ENCODE measurements around the gene FRMD6. TPM values are rescaled to one million over a fixed set of nuclear protein-coding genes. Genes with fewer than 3 reads are reported as not detected.

The FRMD6 gene
- total and polyA plus RNA-seq, 9 of the 15 experiments (the other 6 are each of a cell fraction or from before 2014, with no cell fraction given) = 0.11 to 0.92 (median 0.53) TPM

DNA sequence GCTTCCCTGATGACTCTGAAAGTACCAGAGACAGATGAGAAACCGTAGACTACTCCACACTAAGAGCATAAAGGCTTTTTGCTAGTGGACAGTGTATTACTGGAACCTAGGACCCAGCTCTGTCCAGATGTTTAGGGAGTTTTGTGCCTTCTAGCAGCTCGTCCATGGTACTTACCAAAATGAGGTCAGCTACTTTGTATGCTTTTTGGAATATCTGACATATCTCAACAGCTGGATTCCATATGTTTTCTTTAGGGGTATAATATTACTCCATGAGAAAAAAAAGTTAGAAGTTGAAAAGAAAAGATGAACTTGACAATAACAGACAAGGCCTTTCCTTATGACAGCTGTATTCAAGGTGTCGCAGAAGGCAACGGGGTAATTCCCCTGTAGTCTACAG is 32.1 kb upstream of the FRMD6 start (continued):
- no peak for TF ChIP-seq ZMIZ1 (IDR thresholded peaks at IDR 0.05; ENCODE audit: low read depth in 2 of 2, low read length in 2 of 2)
- TF ChIP-seq, protein P1, sequence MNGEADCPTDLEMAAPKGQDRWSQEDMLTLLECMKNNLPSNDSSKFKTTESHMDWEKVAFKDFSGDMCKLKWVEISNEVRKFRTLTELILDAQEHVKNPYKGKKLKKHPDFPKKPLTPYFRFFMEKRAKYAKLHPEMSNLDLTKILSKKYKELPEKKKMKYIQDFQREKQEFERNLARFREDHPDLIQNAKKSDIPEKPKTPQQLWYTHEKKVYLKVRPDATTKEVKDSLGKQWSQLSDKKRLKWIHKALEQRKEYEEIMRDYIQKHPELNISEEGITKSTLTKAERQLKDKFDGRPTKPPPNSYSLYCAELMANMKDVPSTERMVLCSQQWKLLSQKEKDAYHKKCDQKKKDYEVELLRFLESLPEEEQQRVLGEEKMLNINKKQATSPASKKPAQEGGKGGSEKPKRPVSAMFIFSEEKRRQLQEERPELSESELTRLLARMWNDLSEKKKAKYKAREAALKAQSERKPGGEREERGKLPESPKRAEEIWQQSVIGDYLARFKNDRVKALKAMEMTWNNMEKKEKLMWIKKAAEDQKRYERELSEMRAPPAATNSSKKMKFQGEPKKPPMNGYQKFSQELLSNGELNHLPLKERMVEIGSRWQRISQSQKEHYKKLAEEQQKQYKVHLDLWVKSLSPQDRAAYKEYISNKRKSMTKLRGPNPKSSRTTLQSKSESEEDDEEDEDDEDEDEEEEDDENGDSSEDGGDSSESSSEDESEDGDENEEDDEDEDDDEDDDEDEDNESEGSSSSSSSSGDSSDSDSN (IDR thresholded peaks at IDR 0.05; ENCODE audit: borderline replicate concordance in 1 of 2, low read depth in 2 of 2, low read length in 2 of 2) = no peak
- TF ChIP-seq CBFA2T2 (conservative IDR thresholded peaks at IDR 0.05) = no peak
- TF ChIP-seq PHF8 (IDR thresholded peaks at IDR 0.05; ENCODE audit: borderline replicate concordance, low read length) = no peak
- TF ChIP-seq TEAD1 (CRISPR knock-in tag; IDR thresholded peaks at IDR 0.05) = no peak
- no peak for TF ChIP-seq MLX (CRISPR knock-in tag; conservative IDR thresholded peaks at IDR 0.05)
- TF ChIP-seq ID3 (CRISPR knock-in tag; IDR thresholded peaks at IDR 0.05) = no peak
- no peak for TF ChIP-seq ID3 (tag; IDR thresholded peaks at IDR 0.05)
- no peak for TF ChIP-seq DLX4 (CRISPR knock-in tag; IDR thresholded peaks at IDR 0.05)
- TF ChIP-seq, protein P2, sequence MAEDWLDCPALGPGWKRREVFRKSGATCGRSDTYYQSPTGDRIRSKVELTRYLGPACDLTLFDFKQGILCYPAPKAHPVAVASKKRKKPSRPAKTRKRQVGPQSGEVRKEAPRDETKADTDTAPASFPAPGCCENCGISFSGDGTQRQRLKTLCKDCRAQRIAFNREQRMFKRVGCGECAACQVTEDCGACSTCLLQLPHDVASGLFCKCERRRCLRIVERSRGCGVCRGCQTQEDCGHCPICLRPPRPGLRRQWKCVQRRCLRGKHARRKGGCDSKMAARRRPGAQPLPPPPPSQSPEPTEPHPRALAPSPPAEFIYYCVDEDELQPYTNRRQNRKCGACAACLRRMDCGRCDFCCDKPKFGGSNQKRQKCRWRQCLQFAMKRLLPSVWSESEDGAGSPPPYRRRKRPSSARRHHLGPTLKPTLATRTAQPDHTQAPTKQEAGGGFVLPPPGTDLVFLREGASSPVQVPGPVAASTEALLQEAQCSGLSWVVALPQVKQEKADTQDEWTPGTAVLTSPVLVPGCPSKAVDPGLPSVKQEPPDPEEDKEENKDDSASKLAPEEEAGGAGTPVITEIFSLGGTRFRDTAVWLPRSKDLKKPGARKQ (CRISPR knock-in tag; IDR thresholded peaks at IDR 0.05) = no peak
